H1 (cell line): Measurements from ENCODE around the gene DHX32. TPM values are rescaled to one million over a fixed set of nuclear protein-coding genes. Genes with fewer than 3 reads are reported as not detected.

Source experiments
- CBX5 ChIP-seq: fragments of 300-800, 300-1000 bp; sonication (generic); IDR thresholded peaks from 2 replicates; pipeline ENCODE4 v1.7.1; 2016; ENCODE audit warnings: antibody characterized with exemption, low read length, low read depth
- GTF2F1 ChIP-seq: IDR thresholded peaks from 2 replicates; pipeline ENCODE4 v1.6.1; 2012; ENCODE audit warnings: low read depth, low read length, improper control_type of control experiment, borderline replicate concordance
- SP4 ChIP-seq: IDR thresholded peaks from 2 replicates; pipeline ENCODE4 v1.6.1; 2012; ENCODE audit warnings: low read length, inconsistent platforms
- polyA plus RNA-seq, 7 experiments: library from polyadenylated mRNA; depleted of rRNA in 3 of 7; stranded (reverse) in 5 of 7; unstranded in 2 of 7; fragments of >200 nt in 5 of 7; fragments of 200-250 nt in 2 of 7; gene quantifications; 1 replicate in 5 of 7; 2 replicates in 1 of 7; 4 replicates in 1 of 7; pipeline versions ENCODE4 v1.2.1 to v1.2.3, GENCODE V29; 2011 to 2013; ENCODE audit warnings: missing spikeins in 2 of 7, mixed read lengths in 2 of 7
- total RNA-seq: library from RNA; stranded (reverse); fragmentation: NEBNext Ultra II Directional; extraction: Animal tissue kit (Norgen Biotek cat#: 25700); gene quantifications from 2 replicates; pipeline ENCODE4 v1.2.1, GENCODE V29; 2021
- TF ChIP-seq, protein P1 (sequence below): IDR thresholded peaks from 2 replicates; pipeline ENCODE4 v1.6.1; 2012; ENCODE audit warnings: low read length, inconsistent platforms

DHX32 gene
- total and polyA plus RNA-seq, 2 of the 8 experiments (the other 6 are each of a cell fraction or from before 2014, with no cell fraction given): 12.4 to 15.8 TPM

GRCh38 chr10:125811251-125811650, 69.8 kb downstream of the DHX32 start (continued):
- TF ChIP-seq CBX5 (no peak), SP4 (no peak), GTF2F1 (no peak)
- TF ChIP-seq, protein P1, sequence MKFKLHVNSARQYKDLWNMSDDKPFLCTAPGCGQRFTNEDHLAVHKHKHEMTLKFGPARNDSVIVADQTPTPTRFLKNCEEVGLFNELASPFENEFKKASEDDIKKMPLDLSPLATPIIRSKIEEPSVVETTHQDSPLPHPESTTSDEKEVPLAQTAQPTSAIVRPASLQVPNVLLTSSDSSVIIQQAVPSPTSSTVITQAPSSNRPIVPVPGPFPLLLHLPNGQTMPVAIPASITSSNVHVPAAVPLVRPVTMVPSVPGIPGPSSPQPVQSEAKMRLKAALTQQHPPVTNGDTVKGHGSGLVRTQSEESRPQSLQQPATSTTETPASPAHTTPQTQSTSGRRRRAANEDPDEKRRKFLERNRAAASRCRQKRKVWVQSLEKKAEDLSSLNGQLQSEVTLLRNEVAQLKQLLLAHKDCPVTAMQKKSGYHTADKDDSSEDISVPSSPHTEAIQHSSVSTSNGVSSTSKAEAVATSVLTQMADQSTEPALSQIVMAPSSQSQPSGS: no peak
